Measurements from ENCODE around the gene ITGAX.

ITGAX gene

GRCh38 chr16:31411024-31411844, 56.3 kb downstream of the ITGAX start:
- no peak overlapping the region for H3K4me3 ChIP-seq (replicated peaks; ENCODE audit: low read depth, low read length)
- H3K27me3 ChIP-seq (replicated peaks; ENCODE audit: control insufficient read depth, insufficient read depth, low read length) = no peaks in the 10 kb centered on the region; the same call in 1 of the 2 replicates
- no peak for DNase-seq (ENCODE audit: extremely low read depth, insufficient read length)
- no peaks in the 10 kb centered on the region for H3K36me3 ChIP-seq (ENCODE audit: control insufficient read depth, insufficient read depth, low read length)
- no peak for TF ChIP-seq CTCF (IDR thresholded peaks at IDR 0.05; ENCODE audit: insufficient read depth, low read length, poor library complexity, severe bottlenecking)

DNA sequence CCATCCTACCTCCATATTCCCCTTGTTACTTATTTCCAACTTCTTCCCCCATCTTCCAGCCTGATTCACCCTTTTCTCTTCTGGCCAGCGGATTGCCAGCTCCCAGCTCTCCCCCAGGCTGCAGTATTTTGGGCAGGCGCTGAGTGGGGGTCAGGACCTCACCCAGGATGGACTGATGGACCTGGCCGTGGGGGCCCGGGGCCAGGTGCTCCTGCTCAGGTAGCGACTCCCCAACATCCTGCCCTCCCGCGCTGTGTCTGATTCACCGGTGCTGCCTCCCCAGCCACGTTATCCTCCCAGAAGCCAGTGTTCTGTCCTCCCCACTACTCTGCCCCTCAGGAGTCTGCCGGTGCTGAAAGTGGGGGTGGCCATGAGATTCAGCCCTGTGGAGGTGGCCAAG, 57.8 kb downstream of the ITGAX start:
- Histone ChIP-seq H3K4me3 (replicated peaks; ENCODE audit: low read depth, low read length) (no peak overlapping the region), H3K27me3 (replicated peaks; ENCODE audit: control insufficient read depth, insufficient read depth, low read length) (no peaks in the 10 kb centered on the region; the same call in 1 of the 2 replicates), H3K36me3 (ENCODE audit: control insufficient read depth, insufficient read depth, low read length) (no peaks in the 10 kb centered on the region)
- TF ChIP-seq CTCF (IDR thresholded peaks at IDR 0.05; ENCODE audit: insufficient read depth, low read length, poor library complexity, severe bottlenecking) = no peak
- DNase-seq (ENCODE audit: extremely low read depth, insufficient read length) = no peak

DNA sequence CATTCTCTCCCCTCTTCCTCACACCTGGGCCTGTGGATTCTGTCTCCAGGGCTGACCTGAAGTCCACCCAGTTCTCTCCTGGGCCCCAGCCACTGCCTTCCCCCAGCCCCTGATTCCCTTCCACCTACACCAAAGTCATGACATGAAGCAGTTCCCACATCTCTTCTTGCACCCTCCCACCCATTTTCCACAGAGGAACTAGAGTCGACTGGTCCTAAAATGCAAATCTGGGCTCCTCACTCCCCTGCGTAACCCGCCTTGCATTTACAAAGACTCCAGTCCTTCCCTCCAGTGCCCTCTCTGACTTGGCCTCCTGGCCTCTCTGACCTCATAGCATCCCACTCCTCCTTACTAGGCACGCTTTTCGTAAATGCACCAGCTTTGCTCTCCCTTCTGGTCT, 58.4 kb downstream of the ITGAX start:
- H3K36me3 ChIP-seq (ENCODE audit: control insufficient read depth, insufficient read depth, low read length) = no peaks in the 10 kb centered on the region
- TF ChIP-seq CTCF (IDR thresholded peaks at IDR 0.05; ENCODE audit: insufficient read depth, low read length, poor library complexity, severe bottlenecking) = no peak
- H3K4me3 ChIP-seq (replicated peaks; ENCODE audit: low read depth, low read length) = no peak overlapping the region
- DNase-seq (ENCODE audit: extremely low read depth, insufficient read length) = no peak
- no peaks in the 10 kb centered on the region; the same call in 1 of the 2 replicates for H3K27me3 ChIP-seq (replicated peaks; ENCODE audit: control insufficient read depth, insufficient read depth, low read length)

GRCh38 chr16:31413943-31414342, 59.0 kb downstream of the ITGAX start:
- H3K4me3 ChIP-seq (replicated peaks; ENCODE audit: low read depth, low read length) = no peak overlapping the region
- H3K27me3 ChIP-seq (replicated peaks; ENCODE audit: control insufficient read depth, insufficient read depth, low read length) = no peaks in the 10 kb centered on the region; the same call in 1 of the 2 replicates
- no peak for TF ChIP-seq CTCF (IDR thresholded peaks at IDR 0.05; ENCODE audit: insufficient read depth, low read length, poor library complexity, severe bottlenecking)
- no peaks in the 10 kb centered on the region for H3K36me3 ChIP-seq (ENCODE audit: control insufficient read depth, insufficient read depth, low read length)
- no peak for DNase-seq (ENCODE audit: extremely low read depth, insufficient read length)

GRCh38 chr16:31414706-31415105, 59.7 kb downstream of the ITGAX start:
- H3K27me3 ChIP-seq (replicated peaks; ENCODE audit: control insufficient read depth, insufficient read depth, low read length) = no peaks in the 10 kb centered on the region; the same call in 1 of the 2 replicates
- TF ChIP-seq CTCF (IDR thresholded peaks at IDR 0.05; ENCODE audit: insufficient read depth, low read length, poor library complexity, severe bottlenecking) = no peak
- no peaks in the 10 kb centered on the region for H3K36me3 ChIP-seq (ENCODE audit: control insufficient read depth, insufficient read depth, low read length)
- H3K4me3 ChIP-seq (replicated peaks; ENCODE audit: low read depth, low read length) = no peak overlapping the region
- DNase-seq (ENCODE audit: extremely low read depth, insufficient read length) = no peak
